Right atrium auricular region (tissue), 2 donors: ENCODE measurements around the gene OSGIN1. TPM values are rescaled to one million over a fixed set of nuclear protein-coding genes. Genes with fewer than 3 reads are reported as not detected.
A peak's percentile ranks its signal among the peaks of the same experiment; 100 is the strongest.

Experiments
- DNase-seq: peaks from one replicate; pipeline ENCODE4 v3.0.0-alpha.2; 2019; ENCODE audit warnings: low spot score
- H3K27ac ChIP-seq, 2 donors: fragments of 200-600 bp; sonication (generic); 1 replicate in 1 of 2; 2 replicates in 1 of 2; pipeline ENCODE4 v1.5.1; 2016 to 2019
- H3K27me3 ChIP-seq, 2 donors: fragments of 200-600 bp; sonication (generic); one replicate each; pipeline versions ENCODE4 v1.5.1 to v1.6.0; 2017 to 2019
- H3K36me3 ChIP-seq: fragments of 200-600 bp; sonication (generic); one replicate; pipeline ENCODE4 v1.5.1; 2016
- H3K4me1 ChIP-seq, 2 donors: fragments of 200-600 bp; sonication (generic); one replicate each; pipeline versions ENCODE4 v1.5.1 to v1.6.0; 2017 to 2019
- H3K4me3 ChIP-seq, 2 donors: fragments of 200-600 bp; sonication (generic); 1 replicate in 1 of 2; 2 replicates in 1 of 2; pipeline ENCODE4 v1.5.1; 2017 to 2019; ENCODE audit warnings: mild to moderate bottlenecking in 1 of 2, moderate library complexity in 1 of 2
- H3K9me3 ChIP-seq, 2 donors: fragments of 200-600 bp; sonication (generic); one replicate each; pipeline ENCODE4 v1.5.1; 2019
- CTCF ChIP-seq, 2 donors: fragments of 200-600 bp; sonication (generic); IDR thresholded peaks; one replicate each; pipeline ENCODE4 v1.5.1; 2019; ENCODE audit warnings: antibody characterized with exemption in 2 of 2
- total RNA-seq, 2 donors: library from RNA; depleted of rRNA; stranded (reverse); fragments of >200 nt; gene quantifications; one replicate each; pipeline ENCODE4 v1.1.0, GENCODE V29; 2016

The OSGIN1 gene
- total RNA-seq, 2 donors from 2014 or later: 6.0 to 6.5 TPM

- no peak for TF ChIP-seq CTCF (IDR thresholded peaks at IDR 0.05)
- H3K27me3 ChIP-seq: no peaks in the 10 kb centered on the region
- H3K4me1 ChIP-seq: peaks cover 0 to 4% of the 10 kb centered on the region in 2 donors
- no peak overlapping the region for H3K4me3 ChIP-seq
- DNase-seq: no peak
- no peak overlapping the region for H3K27ac ChIP-seq
- no peaks in the 10 kb centered on the region for H3K36me3 ChIP-seq
- H3K9me3 ChIP-seq: peaks cover 0 to 9% of the 10 kb centered on the region in 2 donors
These were observed 27.8 kb downstream of the OSGIN1 start for GRCh38 chr16:83980794-83981193.

GRCh38 chr16:83981799-83982198 is 28.8 kb downstream of the OSGIN1 start:
- TF ChIP-seq CTCF (IDR thresholded peaks at IDR 0.05): no peak
- no peaks in the 10 kb centered on the region for H3K27me3 ChIP-seq
- H3K9me3 ChIP-seq: peaks cover 0 to 9% of the 10 kb centered on the region in 2 donors
- no peaks in the 10 kb centered on the region for H3K36me3 ChIP-seq
- no peak overlapping the region for H3K27ac ChIP-seq
- H3K4me3 ChIP-seq: no peak overlapping the region
- H3K4me1 ChIP-seq: peaks cover 0 to 4% of the 10 kb centered on the region in 2 donors
- DNase-seq: no peak

GRCh38 chr16:83983491-83983890 is 30.5 kb downstream of the OSGIN1 start:
- TF ChIP-seq CTCF (IDR thresholded peaks at IDR 0.05): no peak
- H3K27ac ChIP-seq: peak overlapping the region in 1 of 2 donors; percentile 32
- DNase-seq: no peak
- H3K9me3 ChIP-seq: peaks cover 0 to 2% of the 10 kb centered on the region in 2 donors
- no peak overlapping the region for H3K4me3 ChIP-seq
- peaks cover 0 to 4% of the 10 kb centered on the region in 2 donors for H3K4me1 ChIP-seq
- H3K27me3 ChIP-seq: no peaks in the 10 kb centered on the region
- no peaks in the 10 kb centered on the region for H3K36me3 ChIP-seq

DNA sequence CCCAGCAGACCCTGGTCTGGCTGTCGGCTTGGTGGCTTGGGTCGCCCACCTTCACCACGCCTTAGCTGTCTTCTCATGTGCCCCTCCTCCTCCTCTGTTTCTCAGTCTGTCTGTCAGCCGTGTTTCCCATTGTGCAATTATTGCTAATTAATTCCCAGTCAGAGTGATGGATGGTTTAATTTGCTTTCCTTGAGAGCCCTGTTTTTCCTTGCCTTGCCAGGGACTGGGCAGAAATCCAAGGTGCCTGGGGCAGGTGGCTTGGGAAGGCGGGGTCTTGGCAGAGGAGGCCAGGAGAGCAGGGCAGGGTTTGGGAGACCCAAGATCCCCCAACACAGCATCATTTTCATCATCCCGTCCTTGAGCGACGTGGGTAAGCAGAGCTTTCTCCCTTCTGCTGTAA is 36.3 kb downstream of the OSGIN1 start:
- no peaks in the 10 kb centered on the region for H3K9me3 ChIP-seq
- DNase-seq: no peak
- H3K36me3 ChIP-seq: no peaks in the 10 kb centered on the region
- no peak overlapping the region for H3K27ac ChIP-seq
- no peaks in the 10 kb centered on the region for H3K27me3 ChIP-seq
- peaks cover 0 to 16% of the 10 kb centered on the region in 2 donors for H3K4me1 ChIP-seq
- TF ChIP-seq CTCF (IDR thresholded peaks at IDR 0.05): no peak
- no peak overlapping the region for H3K4me3 ChIP-seq

DNA sequence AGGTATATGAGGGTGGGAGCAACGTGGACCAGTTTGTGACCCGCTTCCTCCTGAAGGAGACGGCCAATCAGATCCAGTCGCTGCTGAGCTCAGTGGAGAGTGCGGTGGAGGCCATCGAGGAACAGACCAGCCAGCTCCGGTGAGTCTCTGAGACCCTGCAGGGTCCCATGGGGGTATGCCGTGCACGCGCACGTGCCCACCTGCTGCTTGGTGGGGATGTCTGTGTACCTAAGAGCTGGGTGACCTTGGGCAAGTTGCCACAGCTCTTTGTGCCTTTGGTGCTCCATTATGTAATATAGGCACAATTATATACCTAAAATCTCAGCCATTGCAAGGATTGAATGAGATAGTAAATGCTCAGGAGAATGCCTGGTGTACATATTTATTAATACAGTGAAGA is 37.5 kb downstream of the OSGIN1 start:
- H3K9me3 ChIP-seq: no peaks in the 10 kb centered on the region
- DNase-seq: no peak
- H3K4me1 ChIP-seq: peaks cover 0 to 16% of the 10 kb centered on the region in 2 donors
- H3K36me3 ChIP-seq: no peaks in the 10 kb centered on the region
- TF ChIP-seq CTCF (IDR thresholded peaks at IDR 0.05): no peak
- no peaks in the 10 kb centered on the region for H3K27me3 ChIP-seq
- H3K27ac ChIP-seq: no peak overlapping the region
- H3K4me3 ChIP-seq: no peak overlapping the region

DNA sequence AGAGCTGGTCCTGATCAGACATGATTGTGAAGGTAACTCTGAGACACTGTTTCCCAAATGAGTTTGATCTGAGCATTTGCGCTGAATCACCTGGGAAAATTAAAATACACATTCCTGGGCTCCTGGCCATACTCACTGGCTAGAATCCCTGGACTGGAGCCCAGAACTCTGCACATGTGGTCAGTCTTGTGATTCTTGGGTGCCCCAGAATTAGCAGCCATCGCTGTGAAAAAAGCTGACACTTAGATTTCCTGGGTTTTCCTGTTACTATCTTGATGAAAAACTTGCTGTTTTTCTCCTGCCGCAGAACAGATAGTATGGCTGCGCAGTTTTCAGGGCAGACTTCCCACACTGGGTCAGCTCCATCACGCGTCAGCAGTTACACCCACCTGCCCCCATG is 39.6 kb downstream of the OSGIN1 start:
- H3K27me3 ChIP-seq: no peaks in the 10 kb centered on the region
- no peaks in the 10 kb centered on the region for H3K36me3 ChIP-seq
- H3K4me1 ChIP-seq: peaks cover 0 to 23% of the 10 kb centered on the region in 2 donors
- H3K4me3 ChIP-seq: no peak overlapping the region
- DNase-seq: no peak
- no peaks in the 10 kb centered on the region for H3K9me3 ChIP-seq
- TF ChIP-seq CTCF (IDR thresholded peaks at IDR 0.05): no peak
- H3K27ac ChIP-seq: peak overlapping the region; percentile 5 to 48
